RWPE1 (cell line): ENCODE data around the gene TLR8.

Experiments
- CTCF ChIA-PET: fragments of 350-600 bp; sonication (Branson Sonifier 250); formaldehyde crosslinking; extraction: SDS; loops from one replicate; lab custom pipeline; 2021; lab: Yijun Ruan, JAX
- POLR2A ChIA-PET: fragments of 400-600 bp; formaldehyde crosslinking; extraction: SDS; loops from one replicate; lab custom pipeline; 2020; ENCODE audit warnings: antibody characterized with exemption; ENCODE audit not compliant: low non-redundant PET; lab: Yijun Ruan, JAX
- DNase-seq: peaks from one replicate; pipeline ENCODE4 v3.0.0; 2012; ENCODE audit warnings: low spot score
- H3K27ac ChIP-seq: fragments of 450-650 bp; 2 replicates; pipeline ENCODE4 v1.5.1; 2017
- TF ChIP-seq, protein P1 (sequence below): fragments of 450-650 bp; conservative IDR thresholded peaks from 2 replicates; pipeline ENCODE4 v1.5.1; 2017; ENCODE audit warnings: low read depth, mild to moderate bottlenecking

TLR8 gene

DNA sequence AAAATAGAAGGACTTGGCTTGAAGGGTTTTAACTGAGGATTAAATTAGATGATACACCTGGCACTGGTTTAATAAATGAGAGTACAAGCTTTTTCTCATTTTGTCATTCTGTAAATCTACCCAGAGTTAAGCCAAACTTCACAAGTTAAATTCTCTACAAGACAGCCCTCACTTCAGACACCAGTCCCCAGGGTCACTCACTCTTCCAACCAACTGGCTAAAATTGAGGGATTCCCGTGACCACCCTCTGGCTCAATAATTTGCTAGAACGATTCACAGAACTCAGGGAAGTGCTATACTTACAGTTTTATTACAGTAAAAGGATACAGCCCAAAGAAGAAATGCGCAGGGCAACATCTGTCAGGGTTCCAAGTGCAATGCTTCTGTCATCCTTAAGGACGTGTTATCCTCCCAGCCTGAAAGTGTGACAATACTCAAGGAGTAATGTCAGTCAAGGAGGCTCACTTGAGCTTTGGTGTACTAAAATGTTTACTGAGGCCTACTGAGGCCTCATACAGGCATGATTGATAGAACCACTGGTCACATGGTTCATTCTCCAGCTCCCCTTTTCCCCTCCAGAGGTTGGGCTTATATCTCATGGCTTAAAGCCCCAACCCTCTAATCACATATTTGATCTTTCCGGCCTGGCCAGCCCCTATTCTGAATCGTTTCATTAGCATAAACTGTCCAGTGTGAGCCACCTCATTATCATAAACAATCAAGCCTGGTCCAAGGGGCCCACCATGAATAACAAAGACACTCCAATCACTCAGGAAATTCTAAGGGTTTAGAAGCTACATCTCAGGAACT, 58.9 kb downstream of the TLR8 start:
- no peak overlapping the region for H3K27ac ChIP-seq
- CTCF ChIA-PET, result interaction anchor here (0.7 kb wide), 1 partner anchor 10 kb away, joined by 4 read pairs; no protein-coding TSS in a partner anchor
- POLR2A ChIA-PET, result no interaction called here
- TF ChIP-seq, protein P1, sequence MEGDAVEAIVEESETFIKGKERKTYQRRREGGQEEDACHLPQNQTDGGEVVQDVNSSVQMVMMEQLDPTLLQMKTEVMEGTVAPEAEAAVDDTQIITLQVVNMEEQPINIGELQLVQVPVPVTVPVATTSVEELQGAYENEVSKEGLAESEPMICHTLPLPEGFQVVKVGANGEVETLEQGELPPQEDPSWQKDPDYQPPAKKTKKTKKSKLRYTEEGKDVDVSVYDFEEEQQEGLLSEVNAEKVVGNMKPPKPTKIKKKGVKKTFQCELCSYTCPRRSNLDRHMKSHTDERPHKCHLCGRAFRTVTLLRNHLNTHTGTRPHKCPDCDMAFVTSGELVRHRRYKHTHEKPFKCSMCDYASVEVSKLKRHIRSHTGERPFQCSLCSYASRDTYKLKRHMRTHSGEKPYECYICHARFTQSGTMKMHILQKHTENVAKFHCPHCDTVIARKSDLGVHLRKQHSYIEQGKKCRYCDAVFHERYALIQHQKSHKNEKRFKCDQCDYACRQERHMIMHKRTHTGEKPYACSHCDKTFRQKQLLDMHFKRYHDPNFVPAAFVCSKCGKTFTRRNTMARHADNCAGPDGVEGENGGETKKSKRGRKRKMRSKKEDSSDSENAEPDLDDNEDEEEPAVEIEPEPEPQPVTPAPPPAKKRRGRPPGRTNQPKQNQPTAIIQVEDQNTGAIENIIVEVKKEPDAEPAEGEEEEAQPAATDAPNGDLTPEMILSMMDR, result no peak
- DNase-seq, result no peak

DNA sequence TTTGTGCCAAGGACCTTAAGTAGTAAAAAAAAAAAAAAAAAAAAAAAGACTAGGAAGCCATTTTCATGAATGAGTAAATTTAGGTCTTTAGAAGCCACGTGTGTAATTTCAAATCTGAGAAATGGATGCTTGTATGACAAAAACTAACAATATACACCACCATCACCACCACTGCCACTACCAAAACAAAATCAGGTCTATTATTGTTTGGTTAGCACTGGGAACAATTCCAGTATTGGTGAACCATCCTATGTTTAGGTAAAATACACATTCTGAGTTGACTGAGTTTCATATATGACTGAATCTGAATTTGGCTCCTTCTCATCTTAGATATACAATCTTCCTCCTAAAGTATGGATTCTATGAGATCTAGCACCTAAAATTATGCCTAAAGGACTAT, 59.7 kb downstream of the TLR8 start:
- CTCF ChIA-PET, result no interaction called here
- TF ChIP-seq, protein P1, result no peak

DNA sequence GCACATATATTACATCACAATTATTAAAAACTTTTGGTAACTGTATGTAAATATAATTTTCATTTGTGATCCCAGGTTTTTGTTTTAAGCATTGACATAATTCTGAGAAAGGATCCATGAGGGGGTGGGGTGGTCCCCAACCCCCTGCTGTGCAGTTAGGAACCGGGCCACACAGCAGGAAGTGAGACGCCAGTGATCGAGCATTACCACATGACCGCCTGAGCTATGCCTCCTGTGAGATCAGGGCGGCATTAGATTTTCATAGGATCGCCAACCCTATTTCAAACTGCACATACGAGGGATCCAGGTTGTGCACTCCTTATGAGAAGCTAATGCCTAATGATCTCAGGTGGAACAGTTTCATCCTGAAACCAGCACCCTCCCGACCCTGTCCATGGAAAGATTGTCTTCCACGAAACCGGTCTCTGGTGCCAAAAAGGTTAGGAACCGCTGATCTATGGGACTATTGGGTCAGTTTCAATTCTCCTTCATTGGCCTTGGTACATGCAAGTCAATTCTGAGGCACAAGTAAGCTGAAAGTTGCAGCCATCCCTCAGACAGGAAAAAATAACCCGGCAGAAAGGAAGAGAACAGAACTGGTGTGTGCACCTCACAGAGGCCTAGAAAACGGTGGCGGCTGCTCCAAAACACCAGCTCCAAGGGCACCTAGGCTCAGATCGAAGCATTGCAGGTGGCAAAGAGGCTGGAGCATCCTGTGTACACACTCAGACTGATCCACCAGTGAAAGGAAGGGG, 61.5 kb downstream of the TLR8 start:
- TF ChIP-seq, protein P1, result no peak
- no peak overlapping the region for H3K27ac ChIP-seq
- ChIA-PET CTCF (no interaction called here), POLR2A (no interaction called here)
- DNase-seq, result no peak

More for the DNA sequence above, 59.7 kb downstream of the TLR8 start:
- POLR2A ChIA-PET, result no interaction called here
- DNase-seq, result no peak
- no peak overlapping the region for H3K27ac ChIP-seq

DNA sequence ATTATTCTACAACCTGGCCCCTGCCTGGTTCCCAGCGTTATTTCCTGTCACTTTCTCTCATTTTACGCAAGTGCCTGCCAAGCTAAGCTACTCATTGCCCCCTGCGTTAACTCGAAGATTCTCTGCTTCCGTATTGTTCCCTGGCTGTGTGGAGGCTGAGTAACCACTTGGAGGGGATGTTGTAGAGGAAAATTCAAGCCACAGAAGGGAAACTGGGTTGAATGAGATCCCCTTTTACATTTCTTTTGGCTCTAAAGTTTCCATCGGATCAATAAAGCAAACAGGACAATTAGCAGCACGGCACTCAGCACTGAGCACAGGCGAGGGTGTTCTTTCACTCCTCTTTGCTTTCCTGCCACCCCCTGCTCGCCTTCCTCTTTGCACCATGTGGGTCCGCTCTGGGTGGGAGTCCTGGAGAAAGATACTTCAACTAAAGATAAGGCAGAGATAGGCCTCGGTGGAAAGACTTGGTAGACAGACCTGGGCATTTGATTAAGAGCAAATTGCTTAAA, 64.3 kb downstream of the TLR8 start:
- ChIA-PET CTCF (interaction anchor here (0.7 kb wide), 1 partner anchor 282 kb away, joined by 3 read pairs; no protein-coding TSS in a partner anchor), POLR2A (no interaction called here)
- no peak overlapping the region for H3K27ac ChIP-seq
- TF ChIP-seq, protein P1, result no peak
- no peak for DNase-seq

DNA sequence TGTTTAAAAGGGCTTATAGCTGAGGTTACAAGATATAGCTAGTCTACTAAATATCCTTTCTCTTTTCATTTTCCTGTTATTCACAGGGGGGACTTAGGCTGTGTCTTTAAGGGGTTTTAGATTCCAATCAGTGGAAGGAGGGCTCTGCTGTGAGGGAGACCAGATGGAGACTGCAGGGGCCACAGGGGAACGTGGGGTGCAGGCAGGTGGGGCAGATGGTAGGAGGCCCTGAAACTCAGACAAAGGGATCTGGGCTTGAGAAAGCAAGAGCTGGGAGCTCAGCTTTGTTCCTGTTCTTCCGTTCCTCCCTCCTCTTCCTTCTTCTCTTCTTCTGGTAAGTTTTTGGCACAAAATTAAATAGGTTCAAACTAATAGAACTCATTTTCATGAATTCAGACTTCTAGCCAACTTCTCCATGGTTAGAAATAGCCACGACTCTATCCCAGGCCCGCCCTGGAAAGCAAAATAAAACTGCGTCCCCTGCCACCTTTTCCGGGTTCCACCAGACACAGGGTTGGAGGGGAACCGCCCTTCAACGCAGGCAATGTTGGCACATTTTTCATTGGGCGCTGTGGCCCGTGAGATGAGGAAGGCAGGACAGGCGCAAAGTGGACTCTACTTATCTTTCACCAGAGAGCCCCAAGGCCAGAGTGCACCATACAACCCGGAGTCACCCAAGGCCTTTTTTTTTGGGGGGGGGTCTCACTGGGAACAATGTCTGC, 65.0 kb downstream of the TLR8 start:
- ChIA-PET POLR2A (no interaction called here), CTCF (interaction anchor here (0.5 kb wide), 1 partner anchor 252 kb away, joined by 4 read pairs; no protein-coding TSS in a partner anchor)
- H3K27ac ChIP-seq, result no peak overlapping the region
- DNase-seq, result no peak
- TF ChIP-seq, protein P1, result no peak

DNA sequence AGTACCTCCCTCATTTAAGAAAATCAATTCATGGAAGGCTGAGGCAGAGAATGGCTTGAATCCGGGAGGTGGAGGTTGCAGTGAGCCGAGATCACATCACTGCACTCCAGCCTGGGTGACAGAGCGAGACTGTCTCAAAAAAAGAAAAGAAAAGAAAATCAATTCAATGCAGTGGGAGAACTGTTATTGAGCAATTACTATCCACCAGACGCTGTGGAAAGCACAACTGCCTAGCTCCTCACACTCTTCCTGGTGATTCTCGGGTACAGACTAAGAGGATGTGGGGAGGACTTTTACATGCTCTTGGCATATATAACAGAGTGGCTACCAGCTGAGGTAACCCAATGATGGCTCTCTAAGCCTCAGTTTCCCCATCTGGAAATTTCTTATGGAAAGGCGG, 65.8 kb downstream of the TLR8 start:
- DNase-seq, result no peak
- POLR2A ChIA-PET, result no interaction called here
- H3K27ac ChIP-seq, result no peak overlapping the region
- CTCF ChIA-PET, result no interaction called here
- TF ChIP-seq, protein P1, result no peak
